NCI-H460 (cell line): ENCODE measurements around the gene ZNF648. TPM values are rescaled to one million over a fixed set of nuclear protein-coding genes. Genes with fewer than 3 reads are reported as not detected.
"Not testable (repeated sequence)": the region's sequence is repeated elsewhere in the genome, so short reads cannot be mapped to it uniquely, and the experiment has no call there.

ENCODE experiments used
- DNase-seq: peaks from one replicate; pipeline ENCODE4 v3.0.0-alpha.2; 2016; ENCODE audit warnings: low read depth; ENCODE audit errors: extremely low read depth
- polyA plus RNA-seq: library from polyadenylated mRNA; depleted of rRNA; stranded (reverse); fragments of >200 nt; gene quantifications from 2 replicates; pipeline ENCODE4 v1.2.3, GENCODE V29; 2014; cell fraction: nucleus; rRNA removed
- total RNA-seq: library from RNA; depleted of rRNA; stranded (reverse); fragments of >200 nt; shearing (Covaris generic); gene quantifications from 2 replicates; pipeline ENCODE4 v1.2.3, GENCODE V29; 2014; rRNA removed

ZNF648 gene, protein sequence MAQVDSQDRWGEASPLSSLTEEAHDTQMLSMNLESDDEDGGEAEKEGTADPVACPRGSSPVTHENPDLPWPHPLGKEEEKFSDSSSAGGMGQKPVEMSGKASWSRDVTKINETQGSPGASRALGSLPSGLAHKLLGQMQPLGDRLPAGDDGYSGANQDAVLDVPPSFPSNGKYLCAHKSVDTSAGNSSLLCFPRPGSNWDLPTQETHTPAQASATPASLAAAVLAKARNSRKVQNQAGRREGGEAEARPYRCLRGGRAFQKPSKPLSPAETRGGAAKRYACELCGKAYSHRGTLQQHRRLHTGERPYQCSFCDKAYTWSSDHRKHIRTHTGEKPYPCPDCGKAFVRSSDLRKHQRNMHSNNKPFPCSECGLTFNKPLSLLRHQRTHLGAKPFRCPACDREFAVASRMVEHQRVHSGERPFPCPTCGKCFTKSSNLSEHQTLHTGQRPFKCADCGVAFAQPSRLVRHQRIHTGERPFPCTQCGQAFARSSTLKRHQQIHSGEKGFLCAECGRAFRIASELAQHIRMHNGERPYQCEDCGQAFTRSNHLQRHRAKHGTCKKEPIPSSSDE
- total RNA-seq, result not detected in 2 replicates
- polyA plus RNA-seq, result not detected in 2 replicates

DNA sequence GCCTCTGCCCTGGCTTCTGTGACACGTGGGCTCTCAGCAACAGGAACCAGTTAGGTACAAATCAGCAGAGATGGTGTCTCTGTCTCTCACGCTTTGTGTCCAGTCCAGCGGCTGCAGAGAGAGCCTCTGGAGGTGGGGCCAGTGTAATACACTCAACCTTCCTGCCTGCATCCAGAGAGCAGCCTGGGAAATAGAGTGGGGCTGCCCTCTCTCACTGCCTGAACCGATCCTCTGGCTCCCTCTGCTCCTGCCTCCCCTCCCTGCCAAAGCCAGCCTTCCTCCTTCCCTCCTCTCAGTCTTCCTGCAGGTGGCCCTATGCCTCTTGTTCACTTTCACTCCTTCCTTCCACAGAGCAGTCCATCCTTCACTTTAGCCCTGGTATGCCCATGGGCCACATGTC lies at the start of gene ZNF648:
ZNF648 (minus strand) TSS at position 119 of the 400 bp plus-strand sequence. CDS start 3,702 bp downstream, outside the sequence.
- DNase-seq, result no peak

DNA sequence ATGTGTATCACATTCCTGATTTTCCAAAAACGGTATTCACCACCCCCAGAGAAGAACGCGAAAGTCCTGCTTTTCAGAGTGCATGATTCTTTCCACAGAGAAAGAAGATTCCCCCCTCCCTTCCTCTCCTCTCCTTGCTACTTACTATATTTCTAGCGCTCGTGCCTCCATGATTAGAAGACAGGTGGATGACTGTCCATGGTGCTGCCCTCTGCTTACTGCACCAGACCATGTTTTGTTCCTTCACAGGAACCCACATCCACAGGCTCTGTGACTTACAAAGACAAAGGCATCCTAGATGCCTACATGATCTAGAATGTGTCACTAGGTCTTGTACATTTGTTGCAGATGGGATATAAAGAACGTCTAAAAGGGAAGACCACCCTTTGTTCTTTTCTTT lies 49.1 kb upstream of the ZNF648 start:
- DNase-seq, result no peak

DNA sequence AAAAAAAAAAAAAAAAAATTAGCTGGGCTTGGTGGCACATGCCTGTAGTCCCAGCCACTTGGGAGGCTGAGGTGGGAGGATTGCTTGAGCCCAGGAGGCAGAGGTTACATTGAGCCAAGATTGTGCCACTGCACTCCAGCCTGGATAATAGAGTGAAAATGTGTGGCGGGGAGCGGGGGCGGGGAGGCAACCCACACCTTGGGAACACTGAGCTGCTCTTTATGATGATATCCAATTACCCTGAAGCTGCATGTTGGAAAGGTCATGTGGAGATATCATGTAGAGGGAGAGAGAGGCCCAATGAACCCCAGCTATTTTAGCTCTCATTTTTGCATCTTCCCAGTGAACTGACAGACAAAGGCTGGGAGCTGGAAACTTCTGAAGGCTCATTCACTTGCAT lies 48.3 kb upstream of the ZNF648 start:
- DNase-seq, result no peak

DNA sequence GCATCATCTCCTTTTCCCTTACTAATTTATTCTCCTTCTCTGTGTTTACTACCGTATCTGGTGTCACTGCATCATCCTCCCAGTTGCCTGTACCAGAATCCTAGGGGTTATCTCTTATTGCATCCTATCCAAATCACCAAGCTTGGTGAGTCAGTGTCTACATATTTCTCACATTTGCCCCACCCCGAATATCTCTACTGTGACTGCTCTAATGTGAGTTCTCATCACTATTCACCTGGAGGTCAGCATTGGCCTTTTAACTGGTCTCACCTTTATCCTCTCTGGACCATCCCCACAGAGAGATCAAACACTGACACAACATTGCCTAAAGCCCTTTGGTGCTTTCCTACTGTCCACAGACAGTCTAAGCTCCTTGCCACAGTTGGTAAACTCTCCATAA lies 45.7 kb upstream of the ZNF648 start:
- DNase-seq, result no peak

DNA sequence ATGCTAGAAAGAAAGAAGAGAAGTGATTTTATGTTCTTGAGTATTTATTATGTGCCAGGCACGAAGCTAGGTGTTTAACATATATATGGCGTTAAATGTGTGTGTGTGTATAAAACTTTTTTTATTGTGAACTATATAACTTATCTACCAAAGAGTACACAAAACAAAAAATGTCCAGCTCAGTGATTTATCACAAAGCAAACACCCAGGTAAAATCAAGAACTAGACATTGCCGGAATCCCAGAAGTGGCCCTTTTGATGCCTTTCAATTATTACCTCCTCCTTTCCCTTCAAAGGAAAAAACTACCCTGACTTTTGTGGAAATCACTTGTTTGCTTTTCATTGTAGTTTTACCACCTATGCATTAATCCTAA lies 40.5 kb upstream of the ZNF648 start:
- no peak for DNase-seq

DNA sequence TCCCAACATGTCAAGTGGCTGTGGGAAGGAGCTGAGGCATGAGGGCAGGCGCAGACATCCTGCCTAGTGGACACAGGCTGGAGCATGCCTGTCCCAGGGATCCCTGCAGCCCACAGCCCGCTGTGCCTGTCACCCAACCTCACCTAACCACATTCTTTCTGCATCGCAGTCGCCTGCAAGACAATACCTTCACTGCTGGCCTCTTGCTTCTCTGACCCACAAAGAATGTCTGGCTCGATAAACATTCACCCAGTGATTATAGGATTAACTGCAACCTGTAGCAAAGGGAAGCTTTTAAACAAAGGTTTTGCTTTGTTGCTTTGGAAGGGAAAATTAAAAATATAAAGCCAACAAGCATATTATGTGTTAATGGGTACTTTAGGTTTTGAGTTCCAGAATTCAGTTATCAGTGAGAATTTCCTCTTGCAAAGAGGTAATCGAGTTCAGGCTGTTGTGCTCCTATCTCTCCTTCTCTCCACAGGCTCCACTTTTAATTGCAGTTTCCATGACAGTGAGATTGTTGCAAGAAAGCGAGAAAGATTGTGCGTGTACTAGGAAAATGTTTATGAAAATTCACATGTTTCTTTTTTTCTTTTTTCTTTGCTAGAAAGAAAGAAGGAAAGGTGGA lies 40.0 kb upstream of the ZNF648 start:
- no peak for DNase-seq

DNA sequence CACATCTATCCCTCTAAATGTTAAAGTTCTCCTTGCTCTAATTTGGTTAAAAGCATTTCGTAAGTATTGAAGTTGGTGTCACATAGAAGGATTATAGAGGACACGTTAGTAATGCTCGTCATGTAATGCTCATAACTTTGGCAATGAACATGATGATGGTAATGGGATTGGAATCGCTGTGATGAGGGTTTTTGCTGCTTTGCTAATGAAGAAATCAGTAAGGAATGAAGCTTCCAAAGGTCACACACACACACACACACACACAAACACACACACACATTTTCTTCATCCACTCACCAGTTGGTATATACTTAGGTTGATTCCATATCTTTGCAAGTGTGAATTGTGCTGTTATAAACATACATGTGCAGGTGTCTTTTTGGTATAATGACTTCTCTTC lies 36.8 kb upstream of the ZNF648 start:
- no peak for DNase-seq

DNA sequence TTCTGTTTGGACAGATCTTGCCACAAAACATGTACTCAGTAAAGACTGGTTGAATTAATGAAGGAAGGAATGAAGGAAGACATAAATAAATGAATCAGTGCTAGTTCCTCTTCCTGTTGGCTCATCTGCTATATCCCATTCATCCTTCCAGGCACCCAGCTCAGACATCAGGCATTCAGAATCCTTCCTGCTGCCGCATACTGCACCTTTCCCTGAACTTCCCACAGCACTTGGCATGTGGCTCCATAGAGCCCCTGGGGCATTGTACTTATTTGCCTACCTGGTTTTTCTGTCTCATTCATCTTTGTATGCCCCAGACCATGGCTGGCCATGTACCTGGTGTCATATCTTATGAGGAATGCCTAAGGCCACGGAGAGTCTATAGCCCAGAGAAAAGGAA lies 34.4 kb upstream of the ZNF648 start:
- no peak for DNase-seq

DNA sequence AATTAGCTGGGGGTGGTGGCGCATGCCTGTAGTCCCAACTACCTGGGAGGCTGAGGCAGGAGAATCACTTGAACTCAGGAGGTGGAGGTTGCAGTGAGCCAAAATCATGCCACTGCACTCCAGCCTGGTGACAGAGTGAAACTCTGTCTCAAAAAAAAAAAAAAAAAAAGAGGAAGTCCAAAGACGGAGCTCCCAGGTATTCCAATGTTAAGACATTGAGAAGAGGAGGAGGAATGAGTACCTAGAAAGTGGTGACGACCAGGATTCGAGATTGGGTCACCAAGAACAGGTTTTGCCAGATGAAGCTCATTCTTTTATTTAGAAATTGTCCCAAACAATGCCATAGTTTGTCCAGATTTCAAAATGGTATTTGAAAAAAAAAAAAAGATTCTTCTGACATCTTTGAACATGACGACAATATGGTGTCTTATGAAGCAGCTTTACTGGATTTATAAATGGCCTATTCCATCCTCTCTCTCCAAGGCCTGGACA lies 33.0 kb upstream of the ZNF648 start:
- DNase-seq, result not testable (repeated sequence)

DNA sequence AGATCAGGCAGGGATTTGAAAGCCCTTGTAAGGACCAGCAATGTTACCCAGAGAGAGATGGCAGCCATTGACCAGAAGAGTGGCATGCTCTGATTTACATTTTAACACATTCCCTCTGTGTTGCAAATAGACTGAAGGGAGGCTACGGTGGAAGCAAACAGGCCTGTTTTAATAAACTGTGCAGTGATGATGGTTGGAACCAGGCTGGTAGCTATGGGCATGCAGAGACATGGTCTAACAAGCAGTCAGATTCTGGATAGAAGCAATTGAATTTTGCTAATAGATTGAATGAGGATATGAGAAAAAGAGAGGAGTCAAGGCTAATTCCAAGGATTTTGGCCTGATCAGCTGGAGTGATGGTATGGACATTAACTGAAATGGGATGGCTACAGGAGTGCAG lies 32.3 kb upstream of the ZNF648 start:
- no peak for DNase-seq

DNA sequence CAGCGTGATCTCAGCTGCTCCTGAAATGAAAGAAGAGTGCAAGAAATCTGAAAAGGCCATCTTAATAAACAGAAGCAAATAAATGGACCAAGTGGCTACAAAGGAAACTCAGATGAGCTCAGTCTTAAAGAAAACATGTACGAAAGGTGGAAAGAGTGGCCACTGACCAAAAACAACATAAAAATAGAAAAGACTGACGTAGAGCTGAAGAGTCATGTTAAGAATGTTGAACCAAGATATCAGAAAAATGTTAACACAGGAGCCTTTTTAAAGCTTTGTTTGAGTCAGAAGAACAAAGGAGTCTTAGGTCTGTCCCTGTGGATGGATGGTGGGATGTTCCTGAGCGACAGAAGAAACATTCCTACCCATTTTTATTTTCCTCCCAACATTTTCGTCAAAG lies 30.8 kb upstream of the ZNF648 start:
- DNase-seq, result no peak

DNA sequence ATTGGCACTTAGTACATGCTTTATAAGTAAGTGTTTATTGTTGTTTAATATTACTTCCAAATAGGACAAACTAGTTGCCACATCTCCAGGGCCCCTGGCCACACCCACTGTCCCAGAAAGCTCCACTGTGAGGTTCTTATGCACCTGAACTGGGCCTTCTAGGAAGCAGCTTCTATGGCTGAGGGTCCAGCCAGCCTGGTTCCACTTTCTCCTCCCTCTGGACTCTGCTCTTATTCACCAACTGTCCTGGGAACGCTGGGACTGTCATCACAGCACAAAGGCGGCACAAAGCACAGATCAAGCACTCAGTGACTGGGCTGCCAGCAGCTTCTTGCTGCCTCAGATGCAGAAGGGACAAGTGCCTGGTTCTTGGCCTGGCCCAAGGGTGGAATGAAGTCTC lies 29.6 kb upstream of the ZNF648 start:
- DNase-seq, result no peak

DNA sequence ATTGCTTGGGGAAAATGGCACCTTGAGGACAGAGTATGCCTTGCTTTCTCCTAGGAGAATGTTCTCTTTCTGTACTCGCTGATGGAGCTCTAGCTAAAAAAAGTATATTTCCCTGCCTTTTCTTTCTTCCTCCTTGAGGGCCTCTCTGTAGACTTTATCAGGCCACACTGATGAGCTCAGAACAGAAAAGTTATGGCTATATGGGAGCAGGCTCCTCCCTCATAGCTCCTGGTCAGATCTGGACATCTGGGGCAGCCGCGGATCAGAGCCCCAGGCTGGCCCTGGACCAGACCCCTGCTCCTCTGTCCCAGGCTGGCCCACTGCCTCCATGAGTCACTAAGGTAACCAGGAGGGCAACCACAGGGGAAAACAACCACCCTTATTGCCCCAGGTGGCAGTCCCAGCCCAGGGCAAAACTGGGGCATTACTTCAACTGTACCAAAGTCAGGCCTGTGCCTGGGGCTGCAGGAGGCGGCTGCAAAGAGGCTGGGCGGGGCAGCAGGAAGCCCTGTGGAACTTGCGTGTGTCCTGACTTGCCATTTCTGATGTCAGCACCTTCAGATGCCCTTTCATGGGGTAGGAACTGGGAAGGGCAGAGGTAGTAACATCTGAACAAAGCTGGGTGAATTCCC lies 26.3 kb upstream of the ZNF648 start:
- DNase-seq, result no peak

DNA sequence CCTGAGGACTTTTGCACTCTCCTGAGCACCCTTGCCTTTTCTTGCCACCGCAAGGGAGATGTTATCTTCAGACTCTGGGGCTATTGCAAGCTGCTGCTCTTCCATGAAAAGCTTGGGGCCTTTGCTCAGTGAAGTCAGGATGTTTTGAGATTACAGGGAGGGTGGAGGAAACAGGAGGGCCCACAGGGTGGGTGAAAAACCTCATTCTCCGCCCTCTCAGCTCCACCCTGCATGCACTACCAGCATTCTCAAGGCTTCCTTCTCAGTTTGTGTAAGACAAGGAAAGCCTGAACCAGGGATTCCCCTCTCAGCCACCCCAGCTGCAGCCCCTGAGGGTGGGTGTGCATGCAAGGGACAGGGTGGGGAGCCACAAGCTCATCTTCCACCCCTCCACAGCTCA lies 25.8 kb upstream of the ZNF648 start:
- no peak for DNase-seq

DNA sequence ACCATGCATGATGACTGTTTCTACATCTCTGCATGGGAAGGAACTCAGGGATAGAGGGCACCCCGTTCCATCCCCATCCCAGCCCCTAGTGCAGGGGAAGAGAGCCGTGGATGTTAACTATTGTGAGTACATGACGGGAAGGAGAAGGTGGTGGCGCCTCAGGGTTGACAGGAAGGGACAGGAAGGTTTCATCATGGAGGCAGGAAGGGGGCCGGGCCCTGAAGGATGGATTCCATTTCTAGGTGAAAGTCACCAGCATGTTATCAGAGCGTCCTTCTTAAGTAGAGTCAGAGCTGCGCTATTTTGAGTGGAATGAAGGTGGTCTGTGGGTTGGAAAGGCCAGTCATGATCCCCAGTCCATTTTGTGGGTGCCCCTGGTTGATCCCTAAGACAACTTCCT lies 25.1 kb upstream of the ZNF648 start:
- no peak for DNase-seq

DNA sequence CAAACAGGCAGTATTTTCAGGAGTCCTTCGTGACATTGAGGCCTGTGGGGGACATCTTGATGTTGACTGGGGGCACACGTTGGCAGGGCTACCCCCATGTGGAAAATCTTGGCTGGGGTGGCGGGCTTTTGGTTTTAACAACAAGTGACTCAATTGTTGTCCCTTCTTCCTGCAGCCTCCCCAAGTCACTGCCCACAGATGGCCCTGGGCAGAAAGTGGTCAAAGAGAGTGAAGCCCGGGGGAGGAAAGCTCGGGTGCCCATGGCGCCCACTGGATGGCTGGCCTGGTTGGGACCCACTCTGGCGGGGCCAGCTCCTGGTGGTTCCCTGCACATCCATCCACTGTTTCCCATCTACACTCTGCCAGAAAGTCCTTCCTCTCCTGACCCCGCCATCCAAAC lies 24.6 kb upstream of the ZNF648 start:
- no peak for DNase-seq

DNA sequence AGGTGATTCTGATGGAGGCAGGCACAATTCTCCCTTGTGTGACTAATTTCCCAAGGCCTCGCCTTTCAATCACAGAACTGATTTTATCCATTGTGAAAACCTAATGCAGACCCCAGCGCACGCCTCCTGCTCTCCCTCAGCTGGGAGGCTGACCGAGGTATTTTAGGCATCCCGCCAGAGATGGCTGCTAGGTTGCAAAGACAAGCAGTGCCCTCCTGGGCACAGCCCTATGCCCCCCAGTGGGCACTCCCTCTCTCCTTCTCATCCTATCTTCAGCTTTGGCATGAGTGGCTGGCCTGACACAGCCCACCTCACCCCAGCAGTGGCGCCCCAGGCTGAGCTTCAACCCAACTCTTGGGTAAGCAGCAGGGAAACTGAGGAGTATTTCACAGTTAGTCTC lies 24.2 kb upstream of the ZNF648 start:
- DNase-seq, result no peak

DNA sequence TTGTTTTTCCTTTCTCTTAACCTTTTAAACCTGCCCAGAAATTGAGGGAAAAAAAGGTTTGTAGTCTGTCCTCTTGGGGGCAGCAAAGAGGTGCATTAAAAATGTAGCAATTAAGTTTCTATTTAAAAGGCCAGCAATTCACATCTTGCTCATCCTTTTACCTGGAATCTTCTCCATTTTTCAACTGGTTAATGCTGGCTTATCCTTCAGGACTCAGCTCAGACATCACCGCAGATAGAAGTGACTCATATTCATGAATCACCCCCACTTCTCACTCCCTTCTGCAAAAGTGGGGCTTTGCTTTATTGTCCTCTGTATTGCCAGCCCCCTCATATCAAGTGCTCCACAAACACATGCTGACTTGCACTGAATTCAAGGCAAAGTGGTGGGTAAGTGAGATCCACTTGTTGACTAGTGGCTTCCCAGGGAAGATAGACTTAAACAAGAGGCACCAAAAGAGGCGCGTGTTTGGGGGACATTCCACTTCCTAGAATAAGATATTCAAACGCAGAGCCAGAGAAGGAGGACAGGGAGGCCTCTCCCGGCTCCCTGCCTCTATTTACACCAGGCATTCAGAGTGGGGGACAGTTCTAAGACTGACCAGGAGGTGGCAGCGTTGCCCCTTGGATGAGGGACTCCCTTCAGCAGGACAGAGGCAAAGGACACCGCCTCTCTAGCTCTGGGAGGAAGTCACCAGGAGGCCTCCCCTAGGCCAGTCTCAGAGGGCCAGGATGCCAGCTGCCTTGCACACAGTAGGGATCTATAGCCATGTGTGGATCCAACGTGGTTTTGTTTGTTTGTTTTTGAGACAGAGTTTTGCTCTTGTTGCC lies 23.2 kb upstream of the ZNF648 start:
- DNase-seq, result peak; percentile 80

DNA sequence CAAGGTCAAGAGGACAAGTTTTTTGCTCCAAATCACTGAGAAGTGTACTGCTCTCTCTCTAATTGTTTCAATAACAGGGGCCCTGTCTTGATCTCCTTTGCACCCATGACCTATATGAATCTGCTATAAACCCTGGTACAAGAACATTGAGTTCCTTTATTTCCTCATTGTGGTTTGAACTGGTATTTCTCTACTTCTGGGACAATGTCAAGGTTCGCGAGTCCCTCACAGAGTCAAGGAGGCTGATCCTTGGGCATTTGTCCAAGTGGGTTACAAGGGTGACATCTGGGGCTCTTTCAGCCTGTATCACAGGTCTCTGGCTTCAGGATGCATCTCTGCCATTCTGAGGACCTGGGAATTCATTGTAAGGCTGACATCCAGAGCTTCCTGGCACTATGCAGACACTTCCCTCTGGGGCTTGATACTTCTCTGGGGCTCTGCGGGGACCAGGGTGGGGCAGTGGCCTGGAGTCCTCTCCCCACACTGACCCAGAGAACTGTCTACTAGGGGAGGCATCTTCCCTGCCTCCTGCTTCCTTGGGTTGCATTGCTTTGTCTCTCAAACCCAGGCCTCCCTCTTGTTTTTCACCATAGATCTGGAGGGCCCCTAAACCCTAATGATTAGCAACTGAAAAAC lies 22.5 kb upstream of the ZNF648 start:
- no peak for DNase-seq
